Measurements from ENCODE around the gene ARID1B.

ARID1B gene

GRCh38 chr6:157116426-157116825, 339.2 kb downstream of the ARID1B start:
- TF ChIP-seq CTCF (IDR thresholded peaks at IDR 0.05), result no peak
- H3K36me3 ChIP-seq, result no peaks in the 10 kb centered on the region

GRCh38 chr6:157117431-157118095, 340.4 kb downstream of the ARID1B start:
- Histone ChIP-seq H3K4me3 (ENCODE audit: low read depth in 1 of 2, low read length in 1 of 2) (no peak overlapping the region), H3K4me1 (ENCODE audit: control insufficient read depth in 1 of 2, insufficient read depth in 1 of 2, low read depth in 1 of 2, low read length in 1 of 2) (no peaks in the 10 kb centered on the region), H3K9me3 (no peaks in the 10 kb centered on the region), H3K27ac (no peak overlapping the region), H3K36me3 (no peaks in the 10 kb centered on the region), H3K27me3 (no peaks in the 10 kb centered on the region)
- no peak for TF ChIP-seq CTCF (IDR thresholded peaks at IDR 0.05)

More at GRCh38 chr6:157116426-157116825, 339.2 kb downstream of the ARID1B start:
- Histone ChIP-seq H3K4me1 (ENCODE audit: control insufficient read depth in 1 of 2, insufficient read depth in 1 of 2, low read depth in 1 of 2, low read length in 1 of 2) (no peaks in the 10 kb centered on the region), H3K27me3 (no peaks in the 10 kb centered on the region), H3K4me3 (ENCODE audit: low read depth in 1 of 2, low read length in 1 of 2) (no peak overlapping the region), H3K9me3 (no peaks in the 10 kb centered on the region), H3K27ac (no peak overlapping the region)

GRCh38 chr6:157119502-157120027, 342.4 kb downstream of the ARID1B start:
- Histone ChIP-seq H3K4me1 (ENCODE audit: control insufficient read depth in 1 of 2, insufficient read depth in 1 of 2, low read depth in 1 of 2, low read length in 1 of 2) (no peaks in the 10 kb centered on the region), H3K27me3 (no peaks in the 10 kb centered on the region), H3K4me3 (ENCODE audit: low read depth in 1 of 2, low read length in 1 of 2) (no peak overlapping the region), H3K36me3 (no peaks in the 10 kb centered on the region), H3K9me3 (no peaks in the 10 kb centered on the region), H3K27ac (no peak overlapping the region)
- TF ChIP-seq CTCF (IDR thresholded peaks at IDR 0.05), result no peak

- no peak for TF ChIP-seq CTCF (IDR thresholded peaks at IDR 0.05)
- Histone ChIP-seq H3K27me3 (no peaks in the 10 kb centered on the region), H3K36me3 (no peaks in the 10 kb centered on the region), H3K4me1 (ENCODE audit: control insufficient read depth in 1 of 2, insufficient read depth in 1 of 2, low read depth in 1 of 2, low read length in 1 of 2) (no peaks in the 10 kb centered on the region), H3K27ac (no peak overlapping the region), H3K4me3 (ENCODE audit: low read depth in 1 of 2, low read length in 1 of 2) (no peak overlapping the region), H3K9me3 (no peaks in the 10 kb centered on the region)
These were observed 343.5 kb downstream of the ARID1B start for GRCh38 chr6:157120534-157121232.

GRCh38 chr6:157121897-157122296, 344.7 kb downstream of the ARID1B start:
- Histone ChIP-seq H3K27me3 (no peaks in the 10 kb centered on the region), H3K36me3 (no peaks in the 10 kb centered on the region), H3K4me1 (ENCODE audit: control insufficient read depth in 1 of 2, insufficient read depth in 1 of 2, low read depth in 1 of 2, low read length in 1 of 2) (no peaks in the 10 kb centered on the region), H3K9me3 (no peaks in the 10 kb centered on the region), H3K4me3 (ENCODE audit: low read depth in 1 of 2, low read length in 1 of 2) (no peak overlapping the region), H3K27ac (no peak overlapping the region)
- TF ChIP-seq CTCF (IDR thresholded peaks at IDR 0.05), result no peak

Measured in neutrophil (primary cell).